HepG2 (cell line): Measurements from ENCODE around the gene AK8. TPM values are rescaled to one million over a fixed set of nuclear protein-coding genes. Genes with fewer than 3 reads are reported as not detected.

Source experiments
- ATAC-seq: fragments of 200-7000 bp; cut with Tn5 transposase; 3 replicates; pipeline ENCODE4 v1.9.1; 2020; ENCODE audit warnings: mild to moderate bottlenecking, moderate library complexity
- BruUV-seq: library from RNA; stranded (reverse); fragments of 400-500 nt; replicated peaks from 2 replicates; lab custom pipeline; 2021; lab: Mats Ljungman, UMichigan
- CTCF ChIA-PET: fragments of 300-600 bp; formaldehyde crosslinking; extraction: SDS; loops from one replicate; lab custom pipeline; 2021; ENCODE audit warnings: low total read pairs, inconsistent platforms, low intra/inter-chr PET ratio; lab: Yijun Ruan, JAX
- POLR2A ChIA-PET: fragments of 350-600 bp; sonication (Branson Sonifier 250); formaldehyde crosslinking; loops from one replicate; lab custom pipeline; 2020; ENCODE audit warnings: antibody characterized with exemption, inconsistent platforms; lab: Yijun Ruan, JAX
- DNase-seq: peaks from one replicate; pipeline ENCODE4 v3.0.0-alpha.2; 2015; ENCODE audit warnings: low spot score
- FAIRE-seq: peaks from 3 replicates; lab custom pipeline; 2011; peaks lifted over from hg19 to GRCh38; lab: Jason Lieb, UNC
- H2AFZ ChIP-seq: one replicate; pipeline ENCODE4 v1.6.1; 2011; ENCODE audit warnings: low read length, inconsistent platforms
- H3K27ac ChIP-seq: fragments of 300-600 bp; 3 replicates; pipeline ENCODE4 v1.8.0; 2011; ENCODE audit warnings: mixed run types, mild to moderate bottlenecking, mixed read lengths, low read length, inconsistent platforms; ENCODE audit not compliant: insufficient read depth; ENCODE audit errors: extremely low read length
- H3K27me3 ChIP-seq, 2 experiments: fragments of 200-600 bp in 1 of 2; 2 replicates in 1 of 2; 3 replicates in 1 of 2; pipeline versions ENCODE4 v1.6.0 to v1.8.0; 2011; ENCODE audit warnings: low read length in 2 of 2, mild to moderate bottlenecking in 2 of 2, moderate library complexity in 2 of 2, inconsistent platforms in 1 of 2; ENCODE audit not compliant: insufficient read depth in 2 of 2, control insufficient read depth in 1 of 2
- H3K36me3 ChIP-seq, 2 experiments: fragments of 200-600 bp in 1 of 2; replicated peaks in 1 of 2; 2 replicates in 1 of 2; 3 replicates in 1 of 2; pipeline versions ENCODE4 v1.5.1 to v1.8.0; 2011; ENCODE audit warnings: low read length in 2 of 2, inconsistent platforms in 1 of 2; ENCODE audit not compliant: insufficient read depth in 2 of 2, control insufficient read depth in 1 of 2
- H3K4me1 ChIP-seq: 2 replicates; pipeline ENCODE4 v1.5.1; 2012; ENCODE audit warnings: low read length, inconsistent platforms; ENCODE audit not compliant: insufficient read depth
- H3K4me2 ChIP-seq: 2 replicates; pipeline ENCODE4 v1.6.0; 2011; ENCODE audit warnings: low read depth, low read length, inconsistent platforms
- H3K4me3 ChIP-seq, 3 experiments: fragments of 200-600 bp in 1 of 3; sonication (generic), shearing (Covaris generic) in 1 of 3; replicated peaks in 1 of 3; 2 replicates each; pipeline ENCODE4 v1.5.1; 2011 to 2016; ENCODE audit warnings: low read length in 3 of 3, inconsistent platforms in 2 of 3, low read depth in 2 of 3, mild to moderate bottlenecking in 2 of 3, control low read depth in 1 of 3, mixed read lengths in 1 of 3; ENCODE audit not compliant: insufficient read depth in 1 of 3
- H3K79me2 ChIP-seq: one replicate; pipeline ENCODE4 v1.6.1; 2011; ENCODE audit warnings: low read length, inconsistent platforms; ENCODE audit not compliant: insufficient read depth
- H3K9ac ChIP-seq: 2 replicates; pipeline ENCODE4 v1.6.0; 2011; ENCODE audit warnings: mild to moderate bottlenecking, low read depth, low read length, inconsistent platforms; ENCODE audit not compliant: insufficient read depth
- H3K9me3 ChIP-seq: 2 replicates; pipeline ENCODE4 v1.5.1; 2012; ENCODE audit warnings: mild to moderate bottlenecking, low read length
- H4K20me1 ChIP-seq: 2 replicates; pipeline ENCODE4 v1.6.0; 2011; ENCODE audit warnings: inconsistent platforms, mild to moderate bottlenecking, low read length, moderate library complexity; ENCODE audit not compliant: insufficient read depth
- CEBPG ChIP-seq: IDR thresholded peaks from 2 replicates; pipeline ENCODE4 v1.6.1; 2016
- CREB1 ChIP-seq, 2 experiments: fragments of 450-650 bp in 1 of 2; IDR thresholded peaks; 2 replicates each; pipeline ENCODE4 v1.6.1; 2016 to 2017; ENCODE audit warnings: control low read depth in 1 of 2, mild to moderate bottlenecking in 1 of 2, missing compliant biosample characterization in 1 of 2, missing genetic modification characterization in 1 of 2
- CSRNP1 ChIP-seq: sonication (generic); formaldehyde crosslinking; IDR thresholded peaks from 2 replicates; pipeline ENCODE4 v1.8.1; 2023; ENCODE audit warnings: mild to moderate bottlenecking, missing genetic modification reagents
- MBNL3 ChIP-seq: fragments of 250-450 bp; sonication (Bioruptor Pico); conservative IDR thresholded peaks from 2 replicates; pipeline ENCODE4 v1.8.0; 2022; ENCODE audit warnings: mild to moderate bottlenecking, inconsistent platforms
- PREB ChIP-seq: sonication (generic); formaldehyde crosslinking; IDR thresholded peaks from 2 replicates; pipeline ENCODE4 v1.4.0; 2020; ENCODE audit warnings: missing genetic modification reagents
- ZNF607 ChIP-seq: sonication (generic); formaldehyde crosslinking; IDR thresholded peaks from 2 replicates; pipeline ENCODE4 v1.5.1; 2020; ENCODE audit warnings: missing genetic modification reagents, mild to moderate bottlenecking, borderline replicate concordance
- ZNF674 ChIP-seq: sonication (generic); formaldehyde crosslinking; IDR thresholded peaks from 2 replicates; pipeline ENCODE4 v1.5.0; 2020; ENCODE audit warnings: low read depth, mild to moderate bottlenecking, missing genetic modification reagents
- WGBS: methylation state at CpG from one replicate; pipeline ENCODE4 v1.1.6; 2017; ENCODE audit warnings: low lambda C conversion rate; 5-methylcytosine and 5-hydroxymethylcytosine counted together
- in situ Hi-C: cut with HindIII; loops from 2 replicates; pipeline ENCODE4 v1.10.0; 2017; ENCODE audit warnings: low pct_unique_long_range_greater_than_20kb; ENCODE audit not compliant: extremely low pct_ligation_motif_present
- intact Hi-C: fragments of 100-400 bp; cut with micrococcal nuclease; formaldehyde crosslinking; loops from one replicate; pipeline ENCODE4 v1.10.0; 2022; ENCODE audit not compliant: unreplicated experiment
- polyA plus RNA-seq, 8 experiments: library from polyadenylated mRNA; depleted of rRNA in 3 of 8; stranded (reverse) in 7 of 8; unstranded in 1 of 8; fragments of >200 nt; fragmentation: Illumina TruSeq in 4 of 8; extraction: Trizol in 4 of 8; gene quantifications; 2 replicates each; pipeline versions ENCODE4 v1.2.1 to v1.2.3, GENCODE V29; 2011 to 2016; ENCODE audit warnings: low read depth in 4 of 8, missing spikeins in 1 of 8, mixed read lengths in 1 of 8; ENCODE audit not compliant: insufficient read depth in 1 of 8
- total RNA-seq, 5 experiments: library from RNA; depleted of rRNA; stranded (reverse); fragments of >200 nt; fragmentation: Illumina TruSeq; extraction: Trizol; gene quantifications; 2 replicates each; pipeline ENCODE4 v1.2.3, GENCODE V29; 2016; ENCODE audit warnings: low read depth in 1 of 5

AK8 gene
- total and polyA plus RNA-seq, 2 of the 13 experiments (the other 11 are each of a cell fraction or from before 2014, with no cell fraction given), result 0.11 TPM; not detected in 1

- Histone ChIP-seq H2AFZ (no peak overlapping the region), H3K27me3 (no peaks in the 10 kb centered on the region; a peak in 1 of 5 replicates), H3K4me3 (no peak overlapping the region), H3K9ac (no peak overlapping the region), H3K9me3 (peaks cover 31% of the 10 kb centered on the region), H3K27ac (no peak overlapping the region), H3K36me3 (no peaks in the 10 kb centered on the region; a peak in 1 of 5 replicates), H3K4me2 (no peak overlapping the region), H3K79me2 (no peaks in the 10 kb centered on the region), H3K4me1 (0 out of 2 replicates have a peak, but pooled peaks cover 6% of the 10 kb centered on the region), H4K20me1 (no peaks in the 10 kb centered on the region)
- TF ChIP-seq MBNL3 (CRISPR knock-in tag), result no peak
- TF ChIP-seq PREB, result no peak
- TF ChIP-seq ZNF607, result no peak
- no peak for TF ChIP-seq CEBPG (CRISPR knock-in tag)
- no peak for TF ChIP-seq CREB1 (IDR thresholded peaks at IDR 0.05)
- no peak for TF ChIP-seq CREB1 (CRISPR knock-in tag; IDR thresholded peaks at IDR 0.05)
- TF ChIP-seq CSRNP1 (CRISPR knock-in tag), result no peak
- TF ChIP-seq ZNF674 (CRISPR knock-in tag), result no peak
- ATAC-seq (no peak), FAIRE-seq (no peak), DNase-seq (no peak)
- WGBS, result 29% methylated on average over 4 of the region's 4 CpGs
- CTCF ChIA-PET, result no interaction called here
- POLR2A ChIA-PET, result no interaction called here
- in situ Hi-C loops (loop anchor here (10.0 kb wide), 1 partner anchor 96 kb away; no protein-coding TSS in a partner anchor), intact Hi-C loops (no loop called here)
- BruUV-seq, result no TSS peak
Observed at GRCh38 chr9:132698989-132699388, 179.1 kb downstream of the AK8 start.
